ENCODE results near the gene LAMB1. TPM values are rescaled to one million over a fixed set of nuclear protein-coding genes. Genes with fewer than 3 reads are reported as not detected.

LAMB1 gene
- total RNA-seq, 4 donors from 2014 or later: 87.9 to 322 (median 200) TPM

DNA sequence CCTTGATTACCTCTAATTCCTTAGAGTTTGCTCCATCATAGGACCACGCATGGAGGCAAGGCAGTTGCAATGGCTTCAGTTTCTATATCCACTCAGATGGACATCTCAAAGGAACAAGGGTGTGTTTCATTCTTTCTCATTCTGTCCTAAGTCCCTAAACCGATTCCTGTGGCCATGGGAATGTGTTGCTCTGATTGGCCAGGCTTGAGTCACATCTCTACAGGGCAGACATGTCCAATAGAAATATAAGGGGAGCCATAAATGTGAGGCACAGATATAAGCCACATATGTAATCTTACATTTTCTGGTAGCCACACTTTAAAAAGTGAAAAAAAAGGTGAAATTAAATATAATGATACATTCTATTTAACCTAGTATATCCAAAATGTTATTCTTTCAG, 128.8 kb downstream of the LAMB1 start:
- intact Hi-C loops (cut with DNase I; ENCODE audit: low total_unique reads): no loop called here

More for the DNA sequence above, 128.8 kb downstream of the LAMB1 start:
- H3K27ac ChIP-seq: no peak overlapping the region
- H3K36me3 ChIP-seq: no peaks in the 10 kb centered on the region
- TF ChIP-seq POLR2A (IDR thresholded peaks at IDR 0.05): no peak
- TF ChIP-seq, protein P1, sequence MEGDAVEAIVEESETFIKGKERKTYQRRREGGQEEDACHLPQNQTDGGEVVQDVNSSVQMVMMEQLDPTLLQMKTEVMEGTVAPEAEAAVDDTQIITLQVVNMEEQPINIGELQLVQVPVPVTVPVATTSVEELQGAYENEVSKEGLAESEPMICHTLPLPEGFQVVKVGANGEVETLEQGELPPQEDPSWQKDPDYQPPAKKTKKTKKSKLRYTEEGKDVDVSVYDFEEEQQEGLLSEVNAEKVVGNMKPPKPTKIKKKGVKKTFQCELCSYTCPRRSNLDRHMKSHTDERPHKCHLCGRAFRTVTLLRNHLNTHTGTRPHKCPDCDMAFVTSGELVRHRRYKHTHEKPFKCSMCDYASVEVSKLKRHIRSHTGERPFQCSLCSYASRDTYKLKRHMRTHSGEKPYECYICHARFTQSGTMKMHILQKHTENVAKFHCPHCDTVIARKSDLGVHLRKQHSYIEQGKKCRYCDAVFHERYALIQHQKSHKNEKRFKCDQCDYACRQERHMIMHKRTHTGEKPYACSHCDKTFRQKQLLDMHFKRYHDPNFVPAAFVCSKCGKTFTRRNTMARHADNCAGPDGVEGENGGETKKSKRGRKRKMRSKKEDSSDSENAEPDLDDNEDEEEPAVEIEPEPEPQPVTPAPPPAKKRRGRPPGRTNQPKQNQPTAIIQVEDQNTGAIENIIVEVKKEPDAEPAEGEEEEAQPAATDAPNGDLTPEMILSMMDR (IDR thresholded peaks at IDR 0.05): no peak
- no peaks in the 10 kb centered on the region for H3K4me1 ChIP-seq
- no peaks in the 10 kb centered on the region for H3K9me3 ChIP-seq
- H3K27me3 ChIP-seq: no peaks in the 10 kb centered on the region
- no peak overlapping the region for H3K4me3 ChIP-seq
- DNase-seq: no peak

Small RNA genes lying within 50 kb of the gene (small RNA-seq; reads per million reads assigned to genes)
- not detected for gene RF00012

Other genes starting within 250 kb of the LAMB1 start
- gene SLC26A3, start 199.9 kb downstream of the LAMB1 start, total RNA-seq: 1 to 10 TPM in 1 of 4 donors, under 1 TPM in 3; 0.29 to 1.0 (median 0.66) TPM
- gene DLD, start 112.0 kb downstream of the LAMB1 start, total RNA-seq: 100 to 1,000 TPM in 1 of 4 donors, 10 to 100 TPM in 3; 50.2 to 127 (median 64.3) TPM
- under 1 TPM in 2 of 4 donors, not detected in 2; 0.59 to 0.90 TPM for gene LAMB4, start 127.2 kb upstream of the LAMB1 start, total RNA-seq